Neutrophil (primary cell): ENCODE results near the gene PLXNA4.

Source experiments
- H3K27ac ChIP-seq: fragments of 200-600 bp; sonication (generic); 2 replicates; pipeline ENCODE4 v1.5.1; 2016; ENCODE audit warnings: mild to moderate bottlenecking, moderate library complexity
- H3K27me3 ChIP-seq: fragments of 200-600 bp; sonication (generic); 2 replicates; pipeline ENCODE4 v1.6.0; 2016; ENCODE audit warnings: mild to moderate bottlenecking
- H3K36me3 ChIP-seq: fragments of 200-600 bp; sonication (generic); 2 replicates; pipeline ENCODE4 v1.5.1; 2017
- H3K4me1 ChIP-seq, 2 experiments: fragments of 200-600 bp in 1 of 2; sonication (generic) in 1 of 2; 1 replicate in 1 of 2; 2 replicates in 1 of 2; pipeline versions ENCODE4 v1.5.1 to v1.6.1; 2013 to 2016; ENCODE audit warnings: low read depth in 1 of 2, low read length in 1 of 2, mild to moderate bottlenecking in 1 of 2, moderate library complexity in 1 of 2; ENCODE audit not compliant: control insufficient read depth in 1 of 2, insufficient read depth in 1 of 2
- H3K4me3 ChIP-seq, 2 experiments: fragments of 200-600 bp in 1 of 2; sonication (generic) in 1 of 2; 1 replicate in 1 of 2; 2 replicates in 1 of 2; pipeline ENCODE4 v1.5.1; 2013 to 2016; ENCODE audit warnings: low read depth in 1 of 2, low read length in 1 of 2, mild to moderate bottlenecking in 1 of 2, moderate library complexity in 1 of 2
- H3K9me3 ChIP-seq: fragments of 200-600 bp; sonication (generic); 2 replicates; pipeline ENCODE4 v1.5.1; 2016
- TF ChIP-seq, protein P1 (sequence below): fragments of 200-600 bp; sonication (generic); IDR thresholded peaks from 2 replicates; pipeline ENCODE4 v1.5.1; 2016; ENCODE audit warnings: antibody characterized with exemption

The PLXNA4 gene

DNA sequence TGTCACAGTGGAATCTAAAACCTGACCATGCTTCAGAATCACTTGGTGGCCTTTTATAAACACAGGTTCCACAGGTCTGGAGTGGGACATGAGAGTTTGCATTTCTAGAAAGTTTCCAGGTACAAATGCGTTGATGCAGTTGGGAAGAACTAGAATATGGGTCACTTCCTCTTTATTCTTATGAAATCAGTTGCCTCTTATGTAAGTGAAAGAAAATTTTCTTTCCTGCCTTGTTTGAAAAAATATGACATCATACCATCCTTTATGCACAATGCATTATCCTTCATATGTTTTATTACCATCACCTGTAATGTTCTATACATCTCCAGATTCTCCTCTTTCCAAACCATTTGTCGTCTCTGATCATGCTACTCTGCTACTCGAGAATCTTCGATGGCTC lies 44.0 kb downstream of the PLXNA4 start:
- Histone ChIP-seq H3K9me3 (no peaks in the 10 kb centered on the region), H3K4me1 (peaks cover 4 to 7% of the 10 kb centered on the region in 2 experiments), H3K4me3 (no peak overlapping the region), H3K36me3 (no peaks in the 10 kb centered on the region), H3K27me3 (no peaks in the 10 kb centered on the region), H3K27ac (no peak overlapping the region)
- TF ChIP-seq, protein P1, sequence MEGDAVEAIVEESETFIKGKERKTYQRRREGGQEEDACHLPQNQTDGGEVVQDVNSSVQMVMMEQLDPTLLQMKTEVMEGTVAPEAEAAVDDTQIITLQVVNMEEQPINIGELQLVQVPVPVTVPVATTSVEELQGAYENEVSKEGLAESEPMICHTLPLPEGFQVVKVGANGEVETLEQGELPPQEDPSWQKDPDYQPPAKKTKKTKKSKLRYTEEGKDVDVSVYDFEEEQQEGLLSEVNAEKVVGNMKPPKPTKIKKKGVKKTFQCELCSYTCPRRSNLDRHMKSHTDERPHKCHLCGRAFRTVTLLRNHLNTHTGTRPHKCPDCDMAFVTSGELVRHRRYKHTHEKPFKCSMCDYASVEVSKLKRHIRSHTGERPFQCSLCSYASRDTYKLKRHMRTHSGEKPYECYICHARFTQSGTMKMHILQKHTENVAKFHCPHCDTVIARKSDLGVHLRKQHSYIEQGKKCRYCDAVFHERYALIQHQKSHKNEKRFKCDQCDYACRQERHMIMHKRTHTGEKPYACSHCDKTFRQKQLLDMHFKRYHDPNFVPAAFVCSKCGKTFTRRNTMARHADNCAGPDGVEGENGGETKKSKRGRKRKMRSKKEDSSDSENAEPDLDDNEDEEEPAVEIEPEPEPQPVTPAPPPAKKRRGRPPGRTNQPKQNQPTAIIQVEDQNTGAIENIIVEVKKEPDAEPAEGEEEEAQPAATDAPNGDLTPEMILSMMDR, result no peak

GRCh38 chr7:132531562-132531961 lies 44.7 kb downstream of the PLXNA4 start:
- H3K27ac ChIP-seq, result no peak overlapping the region

DNA sequence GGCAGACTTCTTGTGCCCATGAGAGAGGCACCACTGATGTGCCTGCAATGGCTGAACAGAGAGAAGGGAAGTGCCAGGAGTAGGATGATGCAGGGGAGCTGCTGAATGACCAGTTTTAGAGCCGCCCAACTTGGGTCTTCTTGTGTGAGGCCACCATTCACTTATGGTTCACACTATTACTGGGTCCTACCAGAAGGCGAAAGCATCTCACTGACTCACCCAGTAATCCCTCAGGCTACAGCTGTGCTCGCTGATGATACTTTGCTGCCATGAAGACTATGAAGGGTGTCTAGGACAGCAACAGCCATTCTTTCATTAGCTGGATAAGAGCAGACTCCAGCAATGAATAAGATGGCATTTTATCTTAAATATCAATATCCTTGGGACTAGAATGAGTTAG lies 47.6 kb downstream of the PLXNA4 start:
- H3K4me1 ChIP-seq, result peaks cover 4 to 7% of the 10 kb centered on the region in 2 experiments
- TF ChIP-seq, protein P1, result no peak
- H3K36me3 ChIP-seq, result no peaks in the 10 kb centered on the region
- H3K27ac ChIP-seq, result no peak overlapping the region
- no peaks in the 10 kb centered on the region for H3K9me3 ChIP-seq
- no peaks in the 10 kb centered on the region for H3K27me3 ChIP-seq
- no peak overlapping the region for H3K4me3 ChIP-seq

More at GRCh38 chr7:132531562-132531961, 44.7 kb downstream of the PLXNA4 start:
- TF ChIP-seq, protein P1, result no peak
- no peaks in the 10 kb centered on the region for H3K9me3 ChIP-seq
- H3K36me3 ChIP-seq, result no peaks in the 10 kb centered on the region
- H3K27me3 ChIP-seq, result no peaks in the 10 kb centered on the region
- no peak overlapping the region for H3K4me3 ChIP-seq
- H3K4me1 ChIP-seq, result peaks cover 4 to 7% of the 10 kb centered on the region in 2 experiments

DNA sequence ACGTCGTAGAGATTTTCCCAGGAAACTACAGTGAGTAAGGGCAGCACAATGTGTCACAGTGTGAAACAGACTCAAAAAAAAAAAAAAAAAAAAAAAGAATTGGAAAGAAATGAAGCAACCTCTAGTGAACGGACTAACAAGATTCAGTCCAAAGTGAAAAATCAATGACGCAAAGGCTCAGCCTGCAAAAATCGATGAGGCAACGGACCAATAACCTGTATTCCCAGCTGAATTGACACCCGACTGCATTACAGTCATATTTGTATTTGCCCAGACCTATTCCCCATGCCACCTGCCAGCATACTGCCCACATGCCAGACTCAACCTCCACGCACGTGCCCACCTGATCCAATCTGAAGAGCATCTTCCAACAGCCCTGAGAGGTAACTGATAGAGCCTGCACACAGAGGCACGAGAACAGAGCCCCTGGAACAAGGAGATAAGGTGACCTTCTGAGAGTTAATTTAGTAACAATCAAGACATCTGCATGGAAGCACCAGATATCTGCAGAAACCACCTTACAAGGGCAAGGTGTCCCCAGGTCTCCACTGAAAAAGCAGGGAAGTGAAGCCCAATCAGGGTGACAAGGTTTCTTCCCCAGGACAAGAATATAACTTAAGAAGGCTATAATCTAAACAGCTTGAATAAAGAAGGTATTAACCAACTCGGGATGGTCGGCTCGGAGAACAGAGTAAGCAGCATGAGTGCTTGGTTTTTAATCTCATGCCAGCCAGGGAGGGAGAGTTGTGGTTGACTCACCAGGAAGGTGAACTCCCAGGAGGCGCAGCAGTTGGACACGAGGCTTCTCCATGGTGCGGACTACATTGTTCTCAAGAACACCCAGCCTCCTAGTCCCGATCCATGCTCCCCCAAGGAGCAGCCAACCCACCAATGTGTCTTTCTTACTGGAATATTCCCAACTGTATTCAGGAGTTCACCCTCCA lies 48.5 kb downstream of the PLXNA4 start:
- Histone ChIP-seq H3K4me3 (no peak overlapping the region), H3K36me3 (no peaks in the 10 kb centered on the region), H3K27me3 (no peaks in the 10 kb centered on the region), H3K9me3 (no peaks in the 10 kb centered on the region), H3K4me1 (peaks cover 4 to 7% of the 10 kb centered on the region in 2 experiments), H3K27ac (no peak overlapping the region)
- TF ChIP-seq, protein P1, result no peak

DNA sequence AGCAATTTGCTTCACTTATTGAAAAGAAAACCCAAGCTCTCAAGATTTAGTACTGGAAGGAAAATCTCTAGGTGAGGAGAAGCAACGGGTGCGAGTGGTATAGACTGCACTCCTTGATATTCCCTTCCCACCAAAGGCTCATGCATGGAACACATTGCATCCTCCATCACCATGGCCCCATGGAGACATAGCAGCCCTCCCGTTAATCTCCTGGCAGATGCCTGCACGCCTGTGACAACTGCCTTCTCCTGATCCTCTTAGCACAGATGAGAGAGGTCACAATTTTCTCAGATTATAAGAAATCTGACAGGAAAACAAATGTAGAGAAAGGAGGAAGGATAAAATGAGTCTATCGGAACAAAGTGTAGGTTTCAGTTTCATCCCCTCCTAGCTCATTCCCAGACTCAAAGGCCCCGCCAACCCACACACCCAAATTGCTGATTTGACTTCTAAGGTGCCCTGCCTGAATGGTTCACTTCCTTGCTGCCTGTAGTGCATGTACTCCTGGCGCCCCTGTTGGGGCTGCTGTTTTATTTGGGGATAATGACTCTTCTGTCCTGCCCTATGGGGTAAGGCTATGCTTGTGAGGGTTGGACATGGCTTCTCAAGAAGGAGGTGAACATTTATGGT lies 50.0 kb downstream of the PLXNA4 start:
- Histone ChIP-seq H3K27me3 (no peaks in the 10 kb centered on the region), H3K27ac (no peak overlapping the region), H3K4me1 (no peaks in the 10 kb centered on the region), H3K36me3 (no peaks in the 10 kb centered on the region), H3K9me3 (no peaks in the 10 kb centered on the region), H3K4me3 (no peak overlapping the region)
- TF ChIP-seq, protein P1, result no peak
